NT2/D1 (cell line): ENCODE data around the gene PMP22.

Source experiments
- DNase-seq: peaks from one replicate; pipeline ENCODE4 v3.0.0-alpha.2; 2011; ENCODE audit warnings: low read depth, low spot score
- H3K27me3 ChIP-seq: 2 replicates; pipeline ENCODE4 v1.6.0; 2011; ENCODE audit warnings: mild to moderate bottlenecking; ENCODE audit not compliant: insufficient read length, insufficient read depth
- H3K36me3 ChIP-seq: 2 replicates; pipeline ENCODE4 v1.6.1; 2011; ENCODE audit warnings: mild to moderate bottlenecking, low read length, mixed read lengths; ENCODE audit not compliant: insufficient read depth, insufficient read length
- H3K4me1 ChIP-seq: 2 replicates; pipeline ENCODE4 v1.5.1; 2011; ENCODE audit not compliant: insufficient read depth, insufficient read length
- H3K4me3 ChIP-seq: 2 replicates; pipeline ENCODE4 v1.5.1; 2011; ENCODE audit warnings: low read depth; ENCODE audit not compliant: insufficient read length
- H3K9ac ChIP-seq: 2 replicates; pipeline ENCODE4 v1.6.0; 2011; ENCODE audit warnings: low read depth; ENCODE audit not compliant: insufficient read length
- H3K9me3 ChIP-seq: 2 replicates; pipeline ENCODE4 v1.5.1; 2011; ENCODE audit warnings: mild to moderate bottlenecking, low read length; ENCODE audit not compliant: insufficient read depth
- SUZ12 ChIP-seq: IDR thresholded peaks from 2 replicates; pipeline ENCODE4 v1.6.1; 2011; ENCODE audit not compliant: insufficient read length, insufficient read depth; ENCODE audit errors: extremely low read depth
- YY1 ChIP-seq: IDR thresholded peaks from 2 replicates; pipeline ENCODE4 v1.6.1; 2011; ENCODE audit not compliant: insufficient read length, insufficient read depth
- ZNF274 ChIP-seq: IDR thresholded peaks from 2 replicates; pipeline ENCODE4 v1.6.1; 2011; ENCODE audit warnings: mild to moderate bottlenecking, low read depth, low read length

The PMP22 gene

GRCh38 chr17:15301845-15302244 lies 36.7 kb upstream of the PMP22 start:
- no peaks in the 10 kb centered on the region for H3K27me3 ChIP-seq
- TF ChIP-seq YY1 (no peak), ZNF274 (no peak), SUZ12 (no peak)
- H3K4me3 ChIP-seq, result no peak overlapping the region
- DNase-seq, result no peak
- no peak overlapping the region for H3K9ac ChIP-seq
- no peaks in the 10 kb centered on the region for H3K9me3 ChIP-seq
- H3K36me3 ChIP-seq, result no peaks in the 10 kb centered on the region
- no peaks in the 10 kb centered on the region for H3K4me1 ChIP-seq

- Histone ChIP-seq H3K36me3 (no peaks in the 10 kb centered on the region), H3K4me1 (no peaks in the 10 kb centered on the region), H3K27me3 (no peaks in the 10 kb centered on the region), H3K9ac (no peak overlapping the region), H3K4me3 (no peak overlapping the region), H3K9me3 (no peaks in the 10 kb centered on the region)
- TF ChIP-seq ZNF274 (no peak), SUZ12 (no peak), YY1 (no peak)
- no peak for DNase-seq
Measured at GRCh38 chr17:15298176-15298575, 33.0 kb upstream of the PMP22 start.

- DNase-seq, result no peak
- no peak overlapping the region for H3K4me3 ChIP-seq
- no peaks in the 10 kb centered on the region for H3K36me3 ChIP-seq
- no peaks in the 10 kb centered on the region for H3K27me3 ChIP-seq
- H3K9me3 ChIP-seq, result no peaks in the 10 kb centered on the region
- peaks cover 4% of the 10 kb centered on the region for H3K4me1 ChIP-seq
- no peak for TF ChIP-seq ZNF274
- no peak for TF ChIP-seq SUZ12
- no peak for TF ChIP-seq YY1
- H3K9ac ChIP-seq, result no peak overlapping the region
Measured at GRCh38 chr17:15293558-15293957, 28.4 kb upstream of the PMP22 start.

GRCh38 chr17:15291674-15292361 lies 26.7 kb upstream of the PMP22 start:
- TF ChIP-seq YY1 (no peak), ZNF274 (no peak), SUZ12 (no peak)
- H3K9ac ChIP-seq, result no peak overlapping the region
- no peak for DNase-seq
- peaks cover 4% of the 10 kb centered on the region for H3K4me1 ChIP-seq
- no peak overlapping the region for H3K4me3 ChIP-seq
- H3K9me3 ChIP-seq, result no peaks in the 10 kb centered on the region
- no peaks in the 10 kb centered on the region for H3K27me3 ChIP-seq
- no peaks in the 10 kb centered on the region for H3K36me3 ChIP-seq

GRCh38 chr17:15290605-15291004 lies 25.5 kb upstream of the PMP22 start:
- TF ChIP-seq ZNF274, result no peak
- no peak for TF ChIP-seq SUZ12
- TF ChIP-seq YY1, result no peak
- no peaks in the 10 kb centered on the region for H3K27me3 ChIP-seq
- no peak overlapping the region for H3K4me3 ChIP-seq
- DNase-seq, result no peak
- no peaks in the 10 kb centered on the region for H3K9me3 ChIP-seq
- H3K36me3 ChIP-seq, result no peaks in the 10 kb centered on the region
- H3K9ac ChIP-seq, result no peak overlapping the region
- peaks cover 4% of the 10 kb centered on the region for H3K4me1 ChIP-seq

- H3K9me3 ChIP-seq, result no peaks in the 10 kb centered on the region
- no peaks in the 10 kb centered on the region for H3K27me3 ChIP-seq
- DNase-seq, result no peak
- TF ChIP-seq ZNF274 (no peak), SUZ12 (no peak), YY1 (no peak)
- peaks cover 4% of the 10 kb centered on the region for H3K4me1 ChIP-seq
- H3K36me3 ChIP-seq, result no peaks in the 10 kb centered on the region
- H3K4me3 ChIP-seq, result no peak overlapping the region
- no peak overlapping the region for H3K9ac ChIP-seq
Measured at GRCh38 chr17:15289285-15290183, 24.4 kb upstream of the PMP22 start.

- TF ChIP-seq SUZ12, result no peak
- no peak for TF ChIP-seq YY1
- no peak for TF ChIP-seq ZNF274
- no peak overlapping the region for H3K4me3 ChIP-seq
- no peaks in the 10 kb centered on the region for H3K9me3 ChIP-seq
- H3K4me1 ChIP-seq, result peaks cover 4% of the 10 kb centered on the region
- H3K36me3 ChIP-seq, result no peaks in the 10 kb centered on the region
- no peak overlapping the region for H3K9ac ChIP-seq
- no peak for DNase-seq
- no peaks in the 10 kb centered on the region for H3K27me3 ChIP-seq
Measured at GRCh38 chr17:15288859-15289258, 23.7 kb upstream of the PMP22 start.
